NCI-H82 treated with DMSO at 0.1 percent for 48 hours (cell line): ENCODE data around the gene SYNJ1.

Experiments used
- DNase-seq: peaks from one replicate; lab custom pipeline; 2025; ENCODE audit not compliant: unreplicated experiment; lab: John Stamatoyannopoulos, UW

Gene SYNJ1

DNA sequence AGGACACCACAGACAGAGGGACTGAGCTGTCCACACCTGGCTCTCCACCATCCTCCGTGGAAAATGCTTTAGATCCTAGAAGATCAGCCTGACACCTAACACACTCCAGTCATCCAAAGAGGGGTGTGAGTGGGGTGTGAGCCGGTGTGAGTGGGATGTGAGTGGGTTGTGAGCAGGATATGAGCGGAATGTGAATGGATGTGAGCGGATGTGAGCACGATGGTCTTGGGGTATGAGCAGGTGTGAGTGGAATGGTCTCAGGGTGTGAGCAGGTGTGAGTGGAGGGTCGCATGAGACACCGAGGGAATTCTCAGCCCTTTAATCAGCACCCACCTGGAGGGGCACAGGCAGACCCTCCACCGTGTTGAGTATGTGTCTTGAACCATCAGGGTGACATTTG, 143.3 kb downstream of the SYNJ1 start:
- DNase-seq = no peak

DNA sequence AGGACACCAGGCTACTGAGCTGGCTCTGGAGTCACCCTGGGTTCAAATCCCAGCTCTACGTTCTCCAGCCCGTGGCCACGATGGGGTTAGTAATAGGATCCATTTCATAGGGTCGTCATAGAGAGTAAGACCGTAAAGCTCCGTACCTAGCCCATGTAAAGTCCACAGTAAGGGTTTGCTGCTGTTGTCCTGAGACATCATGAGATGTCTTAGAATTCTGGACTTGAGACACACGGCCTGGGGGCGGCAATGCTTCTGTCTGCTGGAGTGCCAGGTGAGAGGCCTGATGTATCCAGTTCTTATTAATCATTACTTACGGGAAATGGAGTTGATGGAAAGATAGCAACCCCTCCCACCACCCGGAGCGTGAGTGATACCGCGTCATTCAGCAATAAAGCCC, 146.1 kb downstream of the SYNJ1 start:
- DNase-seq = no peak

DNA sequence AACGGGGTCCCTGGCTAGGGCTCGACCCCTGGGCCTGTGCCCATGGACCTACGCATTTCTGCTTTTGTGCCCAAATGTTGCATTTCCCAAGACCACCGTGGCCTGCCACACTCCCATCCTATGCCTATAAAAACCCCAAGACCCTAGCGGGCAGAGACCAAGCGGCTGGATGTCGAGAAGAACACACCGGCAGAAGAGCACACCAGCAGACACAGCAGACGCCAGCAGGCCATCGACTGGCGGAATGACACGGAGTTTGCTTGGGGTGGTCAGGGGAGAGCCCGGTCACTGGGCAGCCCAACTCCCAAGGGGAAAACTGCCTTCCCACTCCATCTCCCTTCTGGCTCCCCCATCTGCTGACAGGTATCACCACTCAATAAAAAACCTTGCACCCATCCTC, 146.9 kb downstream of the SYNJ1 start:
- DNase-seq = no peak
